GM23338 (cell line): ENCODE measurements around the gene PRSS27. TPM values are rescaled to one million over a fixed set of nuclear protein-coding genes. Genes with fewer than 3 reads are reported as not detected.

Experiments used
- ATAC-seq: fragments of 200-7000 bp; cut with Tn5 transposase; 3 replicates; pipeline ENCODE4 v1.9.1; 2020
- DNase-seq: peaks from one replicate; pipeline ENCODE4 v3.0.0-alpha.2; 2015; ENCODE audit warnings: low spot score
- H2AFZ ChIP-seq: fragments of 200-600 bp; sonication (generic); 2 replicates; pipeline ENCODE4 v1.8.0; 2016; ENCODE audit warnings: antibody characterized with exemption, mild to moderate bottlenecking, moderate library complexity
- H3F3A ChIP-seq: fragments of 200-600 bp; sonication (generic); replicated peaks from 2 replicates; pipeline ENCODE4 v1.8.0; 2017; ENCODE audit warnings: antibody characterized with exemption, mixed run types, low read depth
- H3K27ac ChIP-seq: fragments of 200-600 bp; sonication (generic); 2 replicates; pipeline ENCODE4 v1.6.1; 2016; ENCODE audit warnings: low read depth
- H3K27me3 ChIP-seq: fragments of 200-600 bp; sonication (generic); 2 replicates; pipeline ENCODE4 v1.8.0; 2016; ENCODE audit warnings: mild to moderate bottlenecking, mixed run types, moderate library complexity; ENCODE audit not compliant: insufficient read depth
- H3K36me3 ChIP-seq: fragments of 200-600 bp; sonication (generic); 2 replicates; pipeline ENCODE4 v1.8.0; 2016; ENCODE audit warnings: mild to moderate bottlenecking; ENCODE audit not compliant: insufficient read depth
- H3K4me1 ChIP-seq: fragments of 200-600 bp; sonication (generic); 2 replicates; pipeline ENCODE4 v1.8.0; 2016; ENCODE audit warnings: mild to moderate bottlenecking, moderate library complexity; ENCODE audit not compliant: insufficient read depth
- H3K4me2 ChIP-seq: fragments of 200-600 bp; sonication (generic); 2 replicates; pipeline ENCODE4 v1.7.1; 2017; ENCODE audit warnings: mixed run types
- H3K4me3 ChIP-seq: fragments of 200-600 bp; sonication (generic); 2 replicates; pipeline ENCODE4 v1.6.1; 2016; ENCODE audit warnings: mixed run types
- H3K79me2 ChIP-seq: fragments of 200-600 bp; sonication (generic); replicated peaks from 2 replicates; pipeline ENCODE4 v1.8.0; 2017; ENCODE audit warnings: mild to moderate bottlenecking; ENCODE audit not compliant: insufficient read depth
- H3K9me2 ChIP-seq: fragments of 200-600 bp; sonication (generic); 2 replicates; pipeline ENCODE4 v1.8.0; 2017; ENCODE audit not compliant: insufficient read depth
- H4K20me1 ChIP-seq: fragments of 200-600 bp; sonication (generic); replicated peaks from 2 replicates; pipeline ENCODE4 v1.8.0; 2017; ENCODE audit warnings: mild to moderate bottlenecking; ENCODE audit not compliant: insufficient read depth
- H3K27ac Mint-ChIP-seq: 2 replicates; pipeline ENCODE4 v1.8.0; 2020; ENCODE audit warnings: inconsistent platforms, mild to moderate bottlenecking, moderate library complexity, mixed read lengths
- H3K27me3 Mint-ChIP-seq: 3 replicates; pipeline ENCODE4 v1.8.0; 2022; ENCODE audit warnings: low read depth, mild to moderate bottlenecking, moderate library complexity, mixed read lengths, inconsistent platforms; ENCODE audit not compliant: insufficient read depth, poor library complexity
- H3K36me3 Mint-ChIP-seq: 3 replicates; pipeline ENCODE4 v1.8.0; 2021; ENCODE audit warnings: low read depth, mild to moderate bottlenecking, inconsistent platforms, moderate library complexity, mixed read lengths
- H3K4me1 Mint-ChIP-seq: 3 replicates; pipeline ENCODE4 v1.8.0; 2020; ENCODE audit warnings: mild to moderate bottlenecking, inconsistent platforms, mixed read lengths
- H3K4me3 Mint-ChIP-seq: 3 replicates; pipeline ENCODE4 v1.8.0; 2021; ENCODE audit warnings: moderate library complexity, mild to moderate bottlenecking, inconsistent platforms, mixed read lengths
- H3K9me3 Mint-ChIP-seq: 3 replicates; pipeline ENCODE4 v1.8.0; 2020; ENCODE audit warnings: moderate library complexity, mild to moderate bottlenecking, inconsistent platforms, mixed read lengths
- CREB1 ChIP-seq: fragments of 250-450 bp; sonication (Bioruptor Pico); IDR thresholded peaks from 2 replicates; pipeline ENCODE4 v1.5.0; 2020; ENCODE audit warnings: low read depth, mild to moderate bottlenecking, moderate library complexity
- EZH2 ChIP-seq: fragments of 200-600 bp; sonication (generic); IDR thresholded peaks from one replicate; pipeline ENCODE4 v1.8.0; 2017; ENCODE audit warnings: antibody characterized with exemption, mild to moderate bottlenecking, low read depth; ENCODE audit not compliant: unreplicated experiment
- JUNB ChIP-seq: IDR thresholded peaks from one replicate; pipeline ENCODE4 v1.6.1; 2016; ENCODE audit warnings: antibody characterized with exemption; ENCODE audit not compliant: unreplicated experiment
- NANOG ChIP-seq: IDR thresholded peaks from 2 replicates; pipeline ENCODE4 v1.6.1; 2016; ENCODE audit warnings: antibody characterized with exemption, borderline replicate concordance
- POLR2AphosphoS5 ChIP-seq: IDR thresholded peaks from 2 replicates; pipeline ENCODE4 v1.6.1; 2016; ENCODE audit warnings: antibody characterized with exemption, low read depth
- STAT1 ChIP-seq: IDR thresholded peaks from one replicate; pipeline ENCODE4 v1.6.1; 2016; ENCODE audit warnings: antibody characterized with exemption; ENCODE audit not compliant: unreplicated experiment
- ZNF114 ChIP-seq: fragments of 250-450 bp; sonication (Bioruptor Pico); IDR thresholded peaks from 2 replicates; pipeline ENCODE4 v1.5.0; 2020; ENCODE audit warnings: mild to moderate bottlenecking, moderate library complexity
- ZNF331 ChIP-seq: fragments of 250-450 bp; sonication (Bioruptor Pico); IDR thresholded peaks from 2 replicates; pipeline ENCODE4 v1.5.0; 2020; ENCODE audit warnings: low read depth, mild to moderate bottlenecking, moderate library complexity
- polyA plus RNA-seq: library from polyadenylated mRNA; unstranded; fragments of >200 nt; fragmentation: Nextera tagmentation; extraction: Ambion mirVana; gene quantifications from 2 replicates; pipeline ENCODE4 v1.2.1, GENCODE V29; 2016
- total RNA-seq: library from RNA; depleted of rRNA; stranded (reverse); fragments of >200 nt; shearing (Covaris generic); gene quantifications from 2 replicates; pipeline ENCODE4 v1.2.3, GENCODE V29; 2014
- TF ChIP-seq, protein P1 (sequence below): fragments of 250-450 bp; sonication (Bioruptor Pico); IDR thresholded peaks from 2 replicates; pipeline ENCODE4 v1.5.0; 2020; ENCODE audit warnings: mild to moderate bottlenecking, moderate library complexity
- TF ChIP-seq, protein P2 (sequence below), 2 experiments: fragments of 200-600 bp in 1 of 2; sonication (generic) in 1 of 2; conservative IDR thresholded peaks; 2 replicates each; pipeline versions ENCODE4 v1.5.1 to v1.6.1; 2016 to 2017; ENCODE audit warnings: antibody characterized with exemption in 2 of 2, low read depth in 2 of 2, mild to moderate bottlenecking in 2 of 2, moderate library complexity in 1 of 2
- TF ChIP-seq, protein P3 (sequence below): IDR thresholded peaks from one replicate; pipeline ENCODE4 v1.6.1; 2018; ENCODE audit warnings: antibody characterized with exemption; ENCODE audit not compliant: unreplicated experiment
- TF ChIP-seq, protein P4 (sequence below): IDR thresholded peaks from 2 replicates; pipeline ENCODE4 v1.6.1; 2016; ENCODE audit warnings: antibody characterized with exemption

PRSS27 gene
- total and polyA plus RNA-seq, 2 experiments from 2014 or later: 0.73 to 1.6 TPM

DNA sequence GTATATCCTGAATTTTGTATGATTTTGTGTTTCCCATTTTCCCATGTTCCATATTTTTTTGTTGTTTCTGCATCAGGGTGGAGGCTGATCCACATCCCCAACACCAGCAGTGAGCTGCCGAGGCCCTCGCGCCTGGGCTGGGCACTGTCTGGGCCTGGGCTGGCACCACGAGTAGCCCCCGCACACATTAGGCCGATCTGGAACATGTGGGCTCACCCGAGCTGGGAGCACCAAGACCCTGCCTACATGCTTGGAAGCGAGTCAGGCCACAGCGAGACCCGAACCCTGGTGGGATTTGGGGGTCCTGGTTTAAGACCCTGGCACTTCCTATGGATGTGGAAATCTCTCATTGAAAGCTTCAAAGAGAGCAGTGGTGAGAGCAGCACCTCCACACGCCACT lies 29.2 kb downstream of the PRSS27 start:
- H3K27ac Mint-ChIP-seq: no peak overlapping the region; the same call in 1 of the 2 replicates
- H3K79me2 ChIP-seq: peaks cover 42% of the 10 kb centered on the region
- no peaks in the 10 kb centered on the region for H3K27me3 ChIP-seq
- no peaks in the 10 kb centered on the region for H3K9me2 ChIP-seq
- no peaks in the 10 kb centered on the region for H3F3A ChIP-seq
- no peak overlapping the region for H3K4me3 ChIP-seq
- no peaks in the 10 kb centered on the region; the same call in 1 of the 2 replicates for H4K20me1 ChIP-seq
- H2AFZ ChIP-seq: no peak overlapping the region
- H3K36me3 Mint-ChIP-seq: no peaks in the 10 kb centered on the region
- TF ChIP-seq POLR2AphosphoS5 (no peak), JUNB (no peak), CREB1 (CRISPR knock-in tag) (no peak), STAT1 (no peak), ZNF114 (CRISPR knock-in tag) (no peak), NANOG (no peak), ZNF331 (CRISPR knock-in tag) (no peak), EZH2 (no peak)
- TF ChIP-seq, protein P1, sequence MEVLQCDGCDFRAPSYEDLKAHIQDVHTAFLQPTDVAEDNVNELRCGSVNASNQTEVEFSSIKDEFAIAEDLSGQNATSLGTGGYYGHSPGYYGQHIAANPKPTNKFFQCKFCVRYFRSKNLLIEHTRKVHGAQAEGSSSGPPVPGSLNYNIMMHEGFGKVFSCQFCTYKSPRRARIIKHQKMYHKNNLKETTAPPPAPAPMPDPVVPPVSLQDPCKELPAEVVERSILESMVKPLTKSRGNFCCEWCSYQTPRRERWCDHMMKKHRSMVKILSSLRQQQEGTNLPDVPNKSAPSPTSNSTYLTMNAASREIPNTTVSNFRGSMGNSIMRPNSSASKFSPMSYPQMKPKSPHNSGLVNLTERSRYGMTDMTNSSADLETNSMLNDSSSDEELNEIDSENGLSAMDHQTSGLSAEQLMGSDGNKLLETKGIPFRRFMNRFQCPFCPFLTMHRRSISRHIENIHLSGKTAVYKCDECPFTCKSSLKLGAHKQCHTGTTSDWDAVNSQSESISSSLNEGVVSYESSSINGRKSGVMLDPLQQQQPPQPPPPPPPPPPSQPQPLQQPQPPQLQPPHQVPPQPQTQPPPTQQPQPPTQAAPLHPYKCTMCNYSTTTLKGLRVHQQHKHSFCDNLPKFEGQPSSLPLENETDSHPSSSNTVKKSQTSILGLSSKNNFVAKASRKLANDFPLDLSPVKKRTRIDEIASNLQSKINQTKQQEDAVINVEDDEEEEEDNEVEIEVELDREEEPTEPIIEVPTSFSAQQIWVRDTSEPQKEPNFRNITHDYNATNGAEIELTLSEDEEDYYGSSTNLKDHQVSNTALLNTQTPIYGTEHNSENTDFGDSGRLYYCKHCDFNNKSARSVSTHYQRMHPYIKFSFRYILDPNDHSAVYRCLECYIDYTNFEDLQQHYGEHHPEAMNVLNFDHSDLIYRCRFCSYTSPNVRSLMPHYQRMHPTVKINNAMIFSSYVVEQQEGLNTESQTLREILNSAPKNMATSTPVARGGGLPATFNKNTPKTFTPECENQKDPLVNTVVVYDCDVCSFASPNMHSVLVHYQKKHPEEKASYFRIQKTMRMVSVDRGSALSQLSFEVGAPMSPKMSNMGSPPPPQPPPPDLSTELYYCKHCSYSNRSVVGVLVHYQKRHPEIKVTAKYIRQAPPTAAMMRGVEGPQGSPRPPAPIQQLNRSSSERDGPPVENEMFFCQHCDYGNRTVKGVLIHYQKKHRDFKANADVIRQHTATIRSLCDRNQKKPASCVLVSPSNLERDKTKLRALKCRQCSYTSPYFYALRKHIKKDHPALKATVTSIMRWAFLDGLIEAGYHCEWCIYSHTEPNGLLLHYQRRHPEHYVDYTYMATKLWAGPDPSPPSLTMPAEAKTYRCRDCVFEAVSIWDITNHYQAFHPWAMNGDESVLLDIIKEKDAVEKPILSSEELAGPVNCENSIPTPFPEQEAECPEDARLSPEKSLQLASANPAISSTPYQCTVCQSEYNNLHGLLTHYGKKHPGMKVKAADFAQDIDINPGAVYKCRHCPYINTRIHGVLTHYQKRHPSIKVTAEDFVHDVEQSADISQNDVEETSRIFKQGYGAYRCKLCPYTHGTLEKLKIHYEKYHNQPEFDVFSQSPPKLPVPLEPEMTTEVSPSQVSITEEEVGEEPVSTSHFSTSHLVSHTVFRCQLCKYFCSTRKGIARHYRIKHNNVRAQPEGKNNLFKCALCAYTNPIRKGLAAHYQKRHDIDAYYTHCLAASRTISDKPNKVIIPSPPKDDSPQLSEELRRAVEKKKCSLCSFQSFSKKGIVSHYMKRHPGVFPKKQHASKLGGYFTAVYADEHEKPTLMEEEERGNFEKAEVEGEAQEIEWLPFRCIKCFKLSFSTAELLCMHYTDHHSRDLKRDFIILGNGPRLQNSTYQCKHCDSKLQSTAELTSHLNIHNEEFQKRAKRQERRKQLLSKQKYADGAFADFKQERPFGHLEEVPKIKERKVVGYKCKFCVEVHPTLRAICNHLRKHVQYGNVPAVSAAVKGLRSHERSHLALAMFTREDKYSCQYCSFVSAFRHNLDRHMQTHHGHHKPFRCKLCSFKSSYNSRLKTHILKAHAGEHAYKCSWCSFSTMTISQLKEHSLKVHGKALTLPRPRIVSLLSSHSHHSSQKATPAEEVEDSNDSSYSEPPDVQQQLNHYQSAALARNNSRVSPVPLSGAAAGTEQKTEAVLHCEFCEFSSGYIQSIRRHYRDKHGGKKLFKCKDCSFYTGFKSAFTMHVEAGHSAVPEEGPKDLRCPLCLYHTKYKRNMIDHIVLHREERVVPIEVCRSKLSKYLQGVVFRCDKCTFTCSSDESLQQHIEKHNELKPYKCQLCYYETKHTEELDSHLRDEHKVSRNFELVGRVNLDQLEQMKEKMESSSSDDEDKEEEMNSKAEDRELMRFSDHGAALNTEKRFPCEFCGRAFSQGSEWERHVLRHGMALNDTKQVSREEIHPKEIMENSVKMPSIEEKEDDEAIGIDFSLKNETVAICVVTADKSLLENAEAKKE: no peak
- TF ChIP-seq, protein P2, sequence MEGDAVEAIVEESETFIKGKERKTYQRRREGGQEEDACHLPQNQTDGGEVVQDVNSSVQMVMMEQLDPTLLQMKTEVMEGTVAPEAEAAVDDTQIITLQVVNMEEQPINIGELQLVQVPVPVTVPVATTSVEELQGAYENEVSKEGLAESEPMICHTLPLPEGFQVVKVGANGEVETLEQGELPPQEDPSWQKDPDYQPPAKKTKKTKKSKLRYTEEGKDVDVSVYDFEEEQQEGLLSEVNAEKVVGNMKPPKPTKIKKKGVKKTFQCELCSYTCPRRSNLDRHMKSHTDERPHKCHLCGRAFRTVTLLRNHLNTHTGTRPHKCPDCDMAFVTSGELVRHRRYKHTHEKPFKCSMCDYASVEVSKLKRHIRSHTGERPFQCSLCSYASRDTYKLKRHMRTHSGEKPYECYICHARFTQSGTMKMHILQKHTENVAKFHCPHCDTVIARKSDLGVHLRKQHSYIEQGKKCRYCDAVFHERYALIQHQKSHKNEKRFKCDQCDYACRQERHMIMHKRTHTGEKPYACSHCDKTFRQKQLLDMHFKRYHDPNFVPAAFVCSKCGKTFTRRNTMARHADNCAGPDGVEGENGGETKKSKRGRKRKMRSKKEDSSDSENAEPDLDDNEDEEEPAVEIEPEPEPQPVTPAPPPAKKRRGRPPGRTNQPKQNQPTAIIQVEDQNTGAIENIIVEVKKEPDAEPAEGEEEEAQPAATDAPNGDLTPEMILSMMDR (conservative IDR thresholded peaks at IDR 0.05; ENCODE audit: low read depth in 2 of 2): no peak
- TF ChIP-seq, protein P3, sequence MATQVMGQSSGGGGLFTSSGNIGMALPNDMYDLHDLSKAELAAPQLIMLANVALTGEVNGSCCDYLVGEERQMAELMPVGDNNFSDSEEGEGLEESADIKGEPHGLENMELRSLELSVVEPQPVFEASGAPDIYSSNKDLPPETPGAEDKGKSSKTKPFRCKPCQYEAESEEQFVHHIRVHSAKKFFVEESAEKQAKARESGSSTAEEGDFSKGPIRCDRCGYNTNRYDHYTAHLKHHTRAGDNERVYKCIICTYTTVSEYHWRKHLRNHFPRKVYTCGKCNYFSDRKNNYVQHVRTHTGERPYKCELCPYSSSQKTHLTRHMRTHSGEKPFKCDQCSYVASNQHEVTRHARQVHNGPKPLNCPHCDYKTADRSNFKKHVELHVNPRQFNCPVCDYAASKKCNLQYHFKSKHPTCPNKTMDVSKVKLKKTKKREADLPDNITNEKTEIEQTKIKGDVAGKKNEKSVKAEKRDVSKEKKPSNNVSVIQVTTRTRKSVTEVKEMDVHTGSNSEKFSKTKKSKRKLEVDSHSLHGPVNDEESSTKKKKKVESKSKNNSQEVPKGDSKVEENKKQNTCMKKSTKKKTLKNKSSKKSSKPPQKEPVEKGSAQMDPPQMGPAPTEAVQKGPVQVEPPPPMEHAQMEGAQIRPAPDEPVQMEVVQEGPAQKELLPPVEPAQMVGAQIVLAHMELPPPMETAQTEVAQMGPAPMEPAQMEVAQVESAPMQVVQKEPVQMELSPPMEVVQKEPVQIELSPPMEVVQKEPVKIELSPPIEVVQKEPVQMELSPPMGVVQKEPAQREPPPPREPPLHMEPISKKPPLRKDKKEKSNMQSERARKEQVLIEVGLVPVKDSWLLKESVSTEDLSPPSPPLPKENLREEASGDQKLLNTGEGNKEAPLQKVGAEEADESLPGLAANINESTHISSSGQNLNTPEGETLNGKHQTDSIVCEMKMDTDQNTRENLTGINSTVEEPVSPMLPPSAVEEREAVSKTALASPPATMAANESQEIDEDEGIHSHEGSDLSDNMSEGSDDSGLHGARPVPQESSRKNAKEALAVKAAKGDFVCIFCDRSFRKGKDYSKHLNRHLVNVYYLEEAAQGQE: no peak
- TF ChIP-seq, protein P4, sequence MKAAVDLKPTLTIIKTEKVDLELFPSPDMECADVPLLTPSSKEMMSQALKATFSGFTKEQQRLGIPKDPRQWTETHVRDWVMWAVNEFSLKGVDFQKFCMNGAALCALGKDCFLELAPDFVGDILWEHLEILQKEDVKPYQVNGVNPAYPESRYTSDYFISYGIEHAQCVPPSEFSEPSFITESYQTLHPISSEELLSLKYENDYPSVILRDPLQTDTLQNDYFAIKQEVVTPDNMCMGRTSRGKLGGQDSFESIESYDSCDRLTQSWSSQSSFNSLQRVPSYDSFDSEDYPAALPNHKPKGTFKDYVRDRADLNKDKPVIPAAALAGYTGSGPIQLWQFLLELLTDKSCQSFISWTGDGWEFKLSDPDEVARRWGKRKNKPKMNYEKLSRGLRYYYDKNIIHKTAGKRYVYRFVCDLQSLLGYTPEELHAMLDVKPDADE: no peak
- ATAC-seq (no peak), DNase-seq (no peak)
- no peaks in the 10 kb centered on the region for H3K9me3 Mint-ChIP-seq
- H3K4me3 Mint-ChIP-seq: no peak overlapping the region
- H3K4me2 ChIP-seq: no peak overlapping the region
- peaks cover 9% of the 10 kb centered on the region for H3K4me1 Mint-ChIP-seq
- no peak overlapping the region for H3K27ac ChIP-seq
- H3K4me1 ChIP-seq: no peaks in the 10 kb centered on the region
- peaks cover 11% of the 10 kb centered on the region for H3K27me3 Mint-ChIP-seq
- H3K36me3 ChIP-seq: no peaks in the 10 kb centered on the region
